SH-SY5Y (cell line): ENCODE results near the gene ZDBF2.

Source experiments
- GATA2 ChIP-seq: IDR thresholded peaks from 2 replicates; pipeline ENCODE4 v1.6.1; 2011; ENCODE audit warnings: mild to moderate bottlenecking, low read depth, low read length
- GATA3 ChIP-seq: IDR thresholded peaks from 2 replicates; pipeline ENCODE4 v1.6.1; 2011; ENCODE audit warnings: low read depth, mild to moderate bottlenecking, low read length, moderate library complexity

The ZDBF2 gene

DNA sequence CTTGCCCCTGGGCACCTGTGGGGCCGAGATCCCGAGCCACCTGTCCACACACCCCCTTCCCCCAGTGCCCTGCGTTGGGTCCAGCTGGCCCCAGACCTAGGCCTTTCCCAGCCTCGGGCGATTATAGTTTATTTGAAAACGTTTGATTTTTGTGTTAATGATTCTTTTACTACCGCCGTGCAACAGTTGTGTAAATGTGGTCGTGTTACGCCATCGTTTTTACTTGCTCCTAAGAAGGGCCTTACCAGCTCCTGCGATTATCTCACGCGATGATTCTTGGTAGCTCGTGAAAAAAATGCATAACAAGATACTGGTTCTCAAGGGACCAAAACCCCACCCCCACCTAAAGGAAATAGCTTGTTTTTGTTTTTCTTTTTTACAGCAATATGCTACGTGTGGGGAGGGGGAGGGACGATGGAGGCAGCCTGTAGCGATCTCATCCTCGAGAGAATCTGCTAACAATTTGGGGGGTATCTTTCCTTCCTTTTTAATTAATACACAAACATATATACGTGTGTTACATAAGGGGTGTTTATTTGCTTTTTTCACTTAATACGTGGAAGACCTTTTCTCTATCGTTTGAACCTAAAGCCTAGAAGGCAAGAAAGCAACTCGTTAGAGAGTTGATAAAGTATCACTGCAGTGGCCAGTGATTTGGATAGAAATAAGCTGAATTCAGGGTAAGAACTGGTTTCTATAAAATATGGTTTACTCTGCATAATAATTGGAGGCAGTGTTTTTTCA is 1.0 kb downstream of the ZDBF2 start:
- TF ChIP-seq GATA2 (no peak), GATA3 (no peak)

GRCh38 chr2:206276169-206276942 is 1.9 kb downstream of the ZDBF2 start:
- TF ChIP-seq GATA2 (no peak), GATA3 (no peak)

DNA sequence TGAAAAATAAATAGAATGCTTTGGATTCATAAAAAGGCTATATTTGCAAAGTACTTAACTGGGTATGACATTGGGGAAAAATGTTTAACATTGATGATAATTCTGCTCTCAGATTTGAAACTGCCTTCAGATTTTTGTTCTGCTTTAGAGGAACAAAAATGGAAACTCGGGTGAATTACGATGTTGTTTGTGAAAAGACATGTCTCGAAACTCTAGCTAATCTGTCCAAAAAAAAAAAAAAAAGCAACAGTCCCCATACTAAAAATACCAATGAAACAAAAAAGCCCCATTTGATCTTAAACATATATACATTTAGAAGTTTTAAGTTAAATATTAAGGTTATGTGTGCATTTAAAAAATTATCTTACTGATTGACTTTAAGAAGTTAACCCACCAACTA is 3.0 kb downstream of the ZDBF2 start:
- no peak for TF ChIP-seq GATA2
- no peak for TF ChIP-seq GATA3

- TF ChIP-seq GATA2 (no peak), GATA3 (no peak)
Observed at GRCh38 chr2:206282746-206283145, 8.3 kb downstream of the ZDBF2 start.

- no peak for TF ChIP-seq GATA2
- no peak for TF ChIP-seq GATA3
Observed at GRCh38 chr2:206287197-206287596, 12.7 kb downstream of the ZDBF2 start.

GRCh38 chr2:206289391-206289790 is 14.9 kb downstream of the ZDBF2 start:
- no peak for TF ChIP-seq GATA3
- TF ChIP-seq GATA2 = no peak

DNA sequence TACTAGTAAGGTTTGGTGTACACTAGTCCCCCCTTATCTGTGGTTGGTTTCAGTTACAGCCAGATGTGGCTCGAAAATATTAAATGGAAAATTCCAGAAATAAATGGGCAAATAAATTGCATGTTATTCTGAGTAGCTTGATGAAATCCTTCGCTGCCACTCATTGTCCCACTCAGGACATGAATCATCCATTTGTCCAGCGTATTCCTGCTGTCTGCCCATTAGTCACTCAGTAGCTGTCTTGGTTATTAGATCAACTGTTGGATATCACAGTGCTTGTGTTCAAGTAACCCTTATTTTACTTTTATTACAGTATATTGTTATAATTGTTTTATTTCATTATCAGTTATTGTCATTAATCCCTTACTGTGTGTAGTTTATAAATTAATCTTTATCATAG is 21.7 kb downstream of the ZDBF2 start:
- TF ChIP-seq GATA2 = no peak
- no peak for TF ChIP-seq GATA3

DNA sequence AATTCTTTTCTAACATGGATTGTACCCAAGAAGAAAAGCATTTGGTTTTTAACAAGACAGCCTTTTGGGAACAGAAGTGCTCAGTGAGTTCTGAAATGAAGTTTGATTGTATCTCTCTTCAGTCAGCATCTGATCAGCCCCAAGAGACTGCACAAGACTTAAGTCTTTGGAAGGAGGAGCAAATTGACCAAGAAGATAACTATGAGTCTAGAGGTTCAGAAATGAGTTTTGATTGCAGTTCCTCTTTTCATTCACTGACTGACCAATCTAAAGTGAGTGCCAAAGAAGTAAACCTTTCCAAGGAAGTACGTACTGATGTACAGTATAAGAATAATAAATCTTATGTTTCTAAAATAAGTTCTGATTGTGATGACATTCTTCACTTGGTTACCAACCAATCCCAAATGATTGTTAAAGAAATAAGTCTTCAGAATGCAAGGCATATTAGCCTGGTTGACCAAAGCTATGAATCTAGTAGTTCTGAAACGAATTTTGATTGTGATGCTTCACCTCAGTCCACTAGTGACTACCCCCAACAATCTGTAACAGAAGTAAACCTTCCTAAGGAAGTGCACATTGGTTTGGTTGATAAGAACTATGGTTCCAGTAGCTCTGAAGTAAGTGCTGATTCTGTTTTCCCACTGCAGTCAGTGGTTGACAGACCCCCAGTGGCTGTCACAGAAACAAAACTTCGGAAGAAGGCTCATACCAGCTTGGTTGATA is 31.2 kb downstream of the ZDBF2 start:
- no peak for TF ChIP-seq GATA2
- TF ChIP-seq GATA3 = no peak

- TF ChIP-seq GATA2 (no peak), GATA3 (no peak)
Observed at GRCh38 chr2:206311026-206311425, 36.6 kb downstream of the ZDBF2 start.

DNA sequence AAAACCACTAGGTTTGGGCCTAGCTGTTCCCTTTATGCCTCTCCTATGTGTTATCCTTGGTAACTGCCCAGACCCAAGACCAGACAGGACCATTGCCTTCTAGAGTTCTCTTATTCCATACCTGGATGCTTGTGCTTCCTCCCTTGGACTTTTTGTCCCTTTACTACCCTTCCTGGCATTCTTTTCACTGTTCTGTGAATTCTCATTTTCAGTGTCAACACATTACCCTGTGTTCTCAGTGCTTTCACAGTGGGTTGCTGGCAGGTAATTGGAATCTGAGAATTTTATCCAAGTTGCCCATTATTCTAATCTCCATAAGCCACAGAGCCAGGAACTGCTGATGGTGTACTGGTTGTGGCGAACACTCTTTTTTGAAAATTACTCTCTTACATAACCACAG is 41.7 kb downstream of the ZDBF2 start:
- TF ChIP-seq GATA2 (no peak), GATA3 (no peak)

DNA sequence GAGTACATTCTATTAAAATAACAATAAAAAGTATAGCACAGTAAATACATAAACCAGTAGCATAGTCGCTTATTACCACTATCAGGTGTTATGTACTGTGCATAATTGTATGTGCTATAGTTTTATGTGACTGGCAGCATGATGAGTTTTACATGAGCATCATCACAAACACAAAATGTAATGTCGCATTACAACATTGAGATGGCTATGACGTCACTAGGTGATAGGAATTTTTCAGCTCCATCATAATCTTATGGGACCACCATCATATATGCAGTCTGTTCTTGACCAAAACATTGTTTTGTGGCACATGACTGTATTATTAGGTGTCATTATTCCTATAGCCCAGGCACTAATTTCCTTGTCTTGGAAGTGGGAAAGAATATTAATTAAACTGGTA is 48.6 kb downstream of the ZDBF2 start:
- TF ChIP-seq GATA3 (no peak), GATA2 (no peak)

DNA sequence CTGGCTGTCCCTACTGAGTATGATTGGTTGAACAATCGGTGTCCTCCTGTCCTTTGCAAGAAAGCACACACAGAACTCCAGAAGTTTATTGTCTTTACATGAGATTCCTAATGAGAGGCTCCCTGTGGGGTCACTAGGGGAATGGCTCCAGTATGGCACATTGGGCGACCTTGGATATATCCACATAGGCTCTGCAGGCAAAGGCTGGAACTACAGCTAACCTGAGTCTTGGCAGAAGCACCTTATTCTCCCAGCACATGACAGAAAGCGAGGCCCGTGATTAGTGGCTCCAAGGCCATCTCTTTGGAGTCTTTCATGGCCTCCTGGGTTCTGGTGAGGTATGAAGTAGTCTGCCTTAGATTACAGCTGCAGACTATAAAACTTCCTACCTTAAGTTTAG is 49.0 kb downstream of the ZDBF2 start:
- TF ChIP-seq GATA3 (no peak), GATA2 (no peak)

DNA sequence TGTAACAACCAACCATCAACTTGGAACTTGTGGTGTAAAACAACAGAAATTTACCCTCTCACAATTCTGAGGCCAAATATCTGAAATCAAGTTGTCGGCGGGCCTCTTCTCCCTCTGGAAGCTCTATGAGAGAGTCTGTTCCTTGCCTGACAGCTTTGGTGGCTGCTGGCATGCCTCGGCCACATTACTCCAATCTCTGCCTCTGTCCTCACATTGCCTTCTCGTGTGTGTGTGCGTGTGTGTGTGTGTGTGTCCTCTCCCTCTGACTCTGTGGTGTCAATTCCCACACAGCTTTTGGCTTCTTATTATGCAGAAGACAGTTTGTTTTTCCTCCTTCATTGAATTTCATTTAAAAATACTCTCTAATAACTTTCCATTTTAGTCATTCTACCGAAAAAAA is 50.4 kb downstream of the ZDBF2 start:
- no peak for TF ChIP-seq GATA3
- TF ChIP-seq GATA2 = no peak

DNA sequence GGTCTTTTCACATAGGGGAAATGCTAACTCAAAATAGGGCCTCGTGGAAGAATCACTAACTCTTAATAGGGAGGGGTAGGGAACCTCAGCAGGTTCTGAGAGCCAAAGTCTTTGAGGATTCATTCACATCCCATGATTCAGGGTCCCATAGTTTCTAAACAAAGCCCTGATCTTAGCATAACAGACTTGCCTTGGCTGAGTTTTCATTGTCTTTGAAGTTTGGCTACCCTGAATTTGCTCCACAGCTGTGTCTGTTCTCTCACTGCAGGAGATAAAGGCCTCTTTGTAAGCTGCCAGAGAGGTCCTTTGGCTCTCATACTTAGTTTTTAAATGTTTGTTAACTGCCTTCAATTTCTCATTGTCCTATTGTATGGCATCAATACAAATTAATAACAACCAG is 54.5 kb downstream of the ZDBF2 start:
- no peak for TF ChIP-seq GATA3
- TF ChIP-seq GATA2 = no peak

DNA sequence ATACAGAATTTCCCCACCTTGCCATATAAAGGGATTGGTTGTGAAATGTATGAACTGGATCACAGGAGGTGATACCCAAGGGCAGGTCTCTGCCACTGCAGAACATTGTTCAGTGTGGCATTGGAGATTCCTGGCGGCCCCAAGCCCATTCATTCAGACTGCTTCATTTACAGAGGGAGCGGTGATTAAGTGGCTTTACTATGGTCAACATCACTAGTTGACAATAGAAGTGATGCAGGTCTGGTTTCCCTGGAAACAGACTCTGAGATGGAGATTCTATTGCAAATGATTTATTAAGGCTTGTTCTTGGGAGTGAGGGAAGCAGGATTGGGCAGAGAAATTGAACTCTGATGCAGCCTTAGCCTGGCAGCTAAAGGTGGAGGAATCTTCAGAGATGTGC is 62.4 kb downstream of the ZDBF2 start:
- TF ChIP-seq GATA2 = no peak
- no peak for TF ChIP-seq GATA3

DNA sequence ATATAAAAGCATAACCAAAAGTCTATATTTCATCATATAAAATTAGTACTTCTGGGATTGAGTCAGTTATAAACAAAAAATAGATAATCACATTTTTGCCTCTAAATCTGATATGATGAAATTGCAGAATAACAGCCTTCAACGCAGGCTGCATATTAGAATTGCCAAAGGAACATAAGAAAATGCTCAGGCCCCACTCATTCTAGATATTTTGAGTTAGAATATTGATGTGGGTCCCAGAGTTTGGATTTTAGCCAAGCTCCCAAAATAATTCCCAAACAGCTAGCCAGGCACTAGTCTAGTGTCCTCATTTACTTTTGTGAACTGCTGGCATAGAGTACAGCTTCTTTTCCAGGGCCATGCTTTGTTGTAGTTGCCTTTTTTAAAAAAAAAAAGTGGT is 63.5 kb downstream of the ZDBF2 start:
- no peak for TF ChIP-seq GATA2
- TF ChIP-seq GATA3 = no peak
